Sigmoid colon (tissue), 7 donors: ENCODE measurements around the gene PHF23. TPM values are rescaled to one million over a fixed set of nuclear protein-coding genes. Genes with fewer than 3 reads are reported as not detected.
A peak's percentile ranks its signal among the peaks of the same experiment; 100 is the strongest.

Experiments
- DNase-seq: peaks from one replicate; pipeline ENCODE4 v3.0.0-alpha.2; 2019
- H3K27ac ChIP-seq, 4 donors: fragments of 200-600 bp; sonication (generic); one replicate each; pipeline ENCODE4 v1.5.1; 2016 to 2019; ENCODE audit warnings: mild to moderate bottlenecking in 1 of 4
- H3K27me3 ChIP-seq, 3 donors: fragments of 200-600 bp; sonication (generic); one replicate each; pipeline ENCODE4 v1.5.1; 2019; ENCODE audit warnings: mild to moderate bottlenecking in 1 of 3
- H3K36me3 ChIP-seq, 4 donors: fragments of 200-600 bp; sonication (generic); one replicate each; pipeline ENCODE4 v1.5.1; 2016 to 2019
- H3K4me1 ChIP-seq, 4 donors: fragments of 200-600 bp; sonication (generic); one replicate each; pipeline ENCODE4 v1.5.1; 2017 to 2019
- H3K4me3 ChIP-seq, 4 donors: fragments of 200-600 bp; sonication (generic); one replicate each; pipeline ENCODE4 v1.5.1; 2017 to 2019; ENCODE audit warnings: mild to moderate bottlenecking in 2 of 4, moderate library complexity in 1 of 4
- H3K9me3 ChIP-seq, 4 donors: fragments of 200-600 bp in 3 of 4; sonication (generic) in 3 of 4; one replicate each; pipeline versions ENCODE4 v1.5.1 to v1.6.1; 2013 to 2019
- CTCF ChIP-seq, 4 experiments: fragments of 450-650 bp in 3 of 4; fragments of 200-600 bp in 1 of 4; IDR thresholded peaks; one replicate each; pipeline ENCODE4 v1.5.1; 2016 to 2019; ENCODE audit warnings: antibody characterized with exemption in 4 of 4, mild to moderate bottlenecking in 3 of 4, moderate library complexity in 2 of 4
- EP300 ChIP-seq, 4 donors: sonication (generic); formaldehyde crosslinking; IDR thresholded peaks; one replicate each; pipeline ENCODE4 v1.6.1; 2017; ENCODE audit warnings: antibody characterized with exemption in 4 of 4
- POLR2A ChIP-seq, 2 donors: fragments of 450-650 bp; IDR thresholded peaks; one replicate each; pipeline ENCODE4 v1.6.1; 2016; ENCODE audit warnings: antibody characterized with exemption in 2 of 2, mild to moderate bottlenecking in 2 of 2, moderate library complexity in 2 of 2
- POLR2AphosphoS5 ChIP-seq, 4 donors: sonication (generic); formaldehyde crosslinking; IDR thresholded peaks; one replicate each; pipeline ENCODE4 v1.6.1; 2017; ENCODE audit warnings: antibody characterized with exemption in 4 of 4
- WGBS, 2 donors: extraction: QIAGEN DNeasy Blood & Tissue Kit; methylation state at CpG; one replicate each; pipeline ENCODE4 v1.1.7; 2013; 5-methylcytosine and 5-hydroxymethylcytosine counted together
- intact Hi-C: fragments of 100-400 bp; cut with DNase I; formaldehyde crosslinking; loops from one replicate; pipeline ENCODE4 v1.15.1; 2023
- polyA plus RNA-seq, 3 donors: library from polyadenylated mRNA; stranded (reverse); fragments of 200-250 nt; gene quantifications; one replicate each; pipeline ENCODE4 v1.2.3, GENCODE V29; 2013
- total RNA-seq, 4 donors: library from RNA; depleted of rRNA; stranded (reverse); fragments of >200 nt; gene quantifications; one replicate each; pipeline ENCODE4 v1.1.0, GENCODE V29; 2016
- donor health status: healthy with polysubstance abuse.
- donor health status: Bipolar disorder and iron deficiency.
- donor health status: healthy.

The PHF23 gene
- total and polyA plus RNA-seq, 7 donors = 23.1 to 45.6 (median 44.9) TPM

- peaks cover 26 to 33% (median 28%) of the 10 kb centered on the region in 4 donors for H3K36me3 ChIP-seq
- intact Hi-C loops = no loop called here
- no peak for DNase-seq
- peak overlapping the region; percentile 53 to 83 (median 68) for H3K4me3 ChIP-seq
- peaks cover 0 to 56% (median 46%) of the 10 kb centered on the region in 4 donors for H3K4me1 ChIP-seq
- WGBS, 2 donors = 87 to 88% methylated on average over 18 of the region's 18 CpGs
- H3K27me3 ChIP-seq = no peaks in the 10 kb centered on the region
- no peaks in the 10 kb centered on the region for H3K9me3 ChIP-seq
- TF ChIP-seq CTCF (IDR thresholded peaks at IDR 0.05) (peak in 1 of 4 experiments; percentile 0), POLR2AphosphoS5 (IDR thresholded peaks at IDR 0.05) (no peak), EP300 (IDR thresholded peaks at IDR 0.05) (no peak), POLR2A (IDR thresholded peaks at IDR 0.05) (no peak)
- H3K27ac ChIP-seq = peak overlapping the region; percentile 93 to 98 (median 96)
Observed at GRCh38 chr17:7283471-7284216, 44.4 kb upstream of the PHF23 start.

GRCh38 chr17:7282752-7283321 is 43.6 kb upstream of the PHF23 start:
- peaks cover 26 to 33% (median 28%) of the 10 kb centered on the region in 4 donors for H3K36me3 ChIP-seq
- intact Hi-C loops = no loop called here
- H3K27ac ChIP-seq = peak overlapping the region; percentile 93 to 98 (median 96)
- H3K4me1 ChIP-seq = peaks cover 0 to 56% (median 46%) of the 10 kb centered on the region in 4 donors
- H3K9me3 ChIP-seq = no peaks in the 10 kb centered on the region
- H3K27me3 ChIP-seq = no peaks in the 10 kb centered on the region
- 52 to 56% methylated on average over 6 of the region's 6 CpGs for WGBS, 2 donors
- TF ChIP-seq EP300 (IDR thresholded peaks at IDR 0.05) = no peak
- peak in 2 of 4 experiments; percentile 11 to 49 for TF ChIP-seq CTCF (IDR thresholded peaks at IDR 0.05)
- TF ChIP-seq POLR2AphosphoS5 (IDR thresholded peaks at IDR 0.05) = peak in 2 of 4 donors; percentile 30 to 58
- peak overlapping the region; percentile 53 to 83 (median 68) for H3K4me3 ChIP-seq
- DNase-seq = peak; percentile 78

GRCh38 chr17:7281953-7282751 is 42.9 kb upstream of the PHF23 start:
- TF ChIP-seq POLR2A (IDR thresholded peaks at IDR 0.05) = peak in 1 of 2 donors; percentile 35
- TF ChIP-seq CTCF (IDR thresholded peaks at IDR 0.05) = no peak
- TF ChIP-seq POLR2AphosphoS5 (IDR thresholded peaks at IDR 0.05) = peak; percentile 44 to 73 (median 71)
- peak in 3 of 4 donors; percentile 32 to 49 (median 43) for TF ChIP-seq EP300 (IDR thresholded peaks at IDR 0.05)
- peak; percentile 87 for DNase-seq

GRCh38 chr17:7281074-7281952 is 42.1 kb upstream of the PHF23 start, which contains the start of gene SLC2A4:
TSS of gene SLC2A4 (plus strand) at chr17:7281718. CDS start at chr17:7281935, 217 bp downstream.
- H3K9me3 ChIP-seq = no peaks in the 10 kb centered on the region
- 0 to 1% methylated on average over 71 of the region's 71 CpGs for WGBS, 2 donors
- H3K36me3 ChIP-seq = peaks cover 22 to 28% (median 23%) of the 10 kb centered on the region in 4 donors
- H3K27ac ChIP-seq = peak within 1 kb of the TSS; percentile 93 to 98 (median 96)
- peak; percentile 98 for DNase-seq
- H3K27me3 ChIP-seq = no peaks in the 10 kb centered on the region
- peak within 1 kb of the TSS; percentile 53 to 83 (median 68) for H3K4me3 ChIP-seq
- intact Hi-C loops = loop anchor here (2.0 kb wide), 2 partner anchors 29 to 71 kb away; partner anchors contain the start of genes ELP5 and KCTD11
- TF ChIP-seq EP300 (IDR thresholded peaks at IDR 0.05) (peak in 3 of 4 donors; percentile 18 to 62 (median 40)), CTCF (IDR thresholded peaks at IDR 0.05) (peak in 1 of 4 experiments; percentile 13), POLR2AphosphoS5 (IDR thresholded peaks at IDR 0.05) (peak; percentile 88 to 95 (median 90)), POLR2A (IDR thresholded peaks at IDR 0.05) (peak; percentile 68 to 85)
- H3K4me1 ChIP-seq = peaks cover 0 to 51% (median 42%) of the 10 kb centered on the region in 4 donors

More at GRCh38 chr17:7281953-7282751, 42.9 kb upstream of the PHF23 start:
- WGBS, 2 donors = 1 to 4% methylated on average over 43 of the region's 43 CpGs
- peak overlapping the region; percentile 53 to 83 (median 68) for H3K4me3 ChIP-seq
- peaks cover 0 to 56% (median 46%) of the 10 kb centered on the region in 4 donors for H3K4me1 ChIP-seq
- intact Hi-C loops = loop anchor here (2.0 kb wide), 2 partner anchors 29 to 71 kb away; partner anchors contain the start of genes ELP5 and KCTD11
- H3K27me3 ChIP-seq = no peaks in the 10 kb centered on the region
- no peaks in the 10 kb centered on the region for H3K9me3 ChIP-seq
- peak overlapping the region; percentile 93 to 98 (median 96) for H3K27ac ChIP-seq
- peaks cover 26 to 33% (median 27%) of the 10 kb centered on the region in 4 donors for H3K36me3 ChIP-seq
